ENCODE measurements around the gene MKS1. TPM values are rescaled to one million over a fixed set of nuclear protein-coding genes. Genes with fewer than 3 reads are reported as not detected.

Gene MKS1
- polyA plus RNA-seq, 2 of the 4 experiments (the other 2 are of a cell fraction) = 16.2 to 18.6 TPM

DNA sequence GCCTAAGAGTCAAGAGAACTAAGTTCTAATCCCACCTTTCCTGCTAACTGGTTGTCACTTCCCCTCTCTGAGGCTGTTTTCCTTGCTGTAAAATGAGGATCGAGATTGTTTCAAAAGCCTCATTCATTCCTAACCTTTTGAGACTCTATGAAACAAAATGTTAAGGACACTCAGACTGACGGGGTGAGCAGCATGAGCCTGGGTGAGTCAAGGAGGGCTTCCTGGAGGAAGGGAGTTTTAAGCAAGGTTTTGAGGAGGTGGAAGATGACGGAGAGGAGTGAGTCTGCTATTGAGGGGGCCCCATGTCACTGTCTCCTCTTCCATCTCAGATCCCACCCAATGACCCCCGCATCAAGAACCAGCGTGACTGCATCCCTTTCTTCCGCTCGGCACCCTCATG lies 22.4 kb downstream of the MKS1 start:
- CTCF ChIA-PET = interaction anchor here (0.6 to 1.1 kb wide), 2 partner anchors 24 to 40 kb away, joined by 3 read pairs; no protein-coding TSS in a partner anchor
- no peak for DNase-seq (ENCODE audit: low read depth in 1 of 2, low spot score in 1 of 2)
- WGBS (ENCODE audit: missing lambda C conversion rate) = 46% methylated on average over 7 of the region's 7 CpGs

DNA sequence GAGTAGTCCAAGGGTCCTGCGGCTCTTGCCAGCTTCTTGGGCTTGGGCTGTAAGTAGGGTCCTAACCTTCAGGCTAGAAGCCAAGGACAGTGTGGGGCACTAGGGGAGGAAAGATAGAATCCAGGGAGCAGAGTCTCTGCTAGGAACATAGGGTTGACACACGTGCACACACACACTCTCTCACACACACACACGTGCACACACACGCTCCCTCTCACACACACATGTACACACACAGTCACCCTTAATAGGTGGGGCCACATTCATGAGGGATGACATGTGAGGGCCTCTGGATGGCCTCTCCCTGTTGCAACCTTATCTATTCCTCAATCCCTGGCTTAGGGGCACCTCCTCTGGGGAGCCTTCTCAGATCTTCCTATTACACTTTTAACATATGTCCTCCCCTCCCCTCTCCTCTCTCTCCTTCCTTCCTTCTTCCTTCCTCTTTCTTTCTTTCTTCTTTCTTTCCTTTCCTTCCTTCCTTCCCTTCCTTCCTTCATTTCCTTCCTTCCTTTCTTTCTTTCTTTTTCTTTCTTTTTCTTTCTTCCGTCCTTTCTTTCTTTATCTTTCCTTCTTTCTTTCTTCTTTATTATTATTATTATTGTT lies 23.4 kb downstream of the MKS1 start:
- 0 out of 3 replicates have a peak, but pooled peaks cover 3% of the 10 kb centered on the region for H3K4me1 ChIP-seq
- H3K27ac ChIP-seq = no peak overlapping the region
- no peaks in the 10 kb centered on the region for H3K9me3 ChIP-seq
- POLR2A ChIA-PET = no interaction called here
- ATAC-seq (no peak), DNase-seq (ENCODE audit: low read depth in 1 of 2, low spot score in 1 of 2) (no peak), FAIRE-seq (no peak)
- H3K4me3 ChIP-seq = no peak overlapping the region
- no peak overlapping the region for H3K4me2 ChIP-seq
- WGBS (ENCODE audit: missing lambda C conversion rate) = 42% methylated on average over 5 of the region's 5 CpGs
- TF ChIP-seq ZC3H11A (IDR thresholded peaks at IDR 0.05) = no peak
- no peak for TF ChIP-seq HOXB13 (CRISPR knock-in tag; IDR thresholded peaks at IDR 0.05; ENCODE audit: low read depth)
- TF ChIP-seq, protein P1, sequence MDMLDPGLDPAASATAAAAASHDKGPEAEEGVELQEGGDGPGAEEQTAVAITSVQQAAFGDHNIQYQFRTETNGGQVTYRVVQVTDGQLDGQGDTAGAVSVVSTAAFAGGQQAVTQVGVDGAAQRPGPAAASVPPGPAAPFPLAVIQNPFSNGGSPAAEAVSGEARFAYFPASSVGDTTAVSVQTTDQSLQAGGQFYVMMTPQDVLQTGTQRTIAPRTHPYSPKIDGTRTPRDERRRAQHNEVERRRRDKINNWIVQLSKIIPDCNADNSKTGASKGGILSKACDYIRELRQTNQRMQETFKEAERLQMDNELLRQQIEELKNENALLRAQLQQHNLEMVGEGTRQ (IDR thresholded peaks at IDR 0.05) = no peak
- TF ChIP-seq, protein P2, sequence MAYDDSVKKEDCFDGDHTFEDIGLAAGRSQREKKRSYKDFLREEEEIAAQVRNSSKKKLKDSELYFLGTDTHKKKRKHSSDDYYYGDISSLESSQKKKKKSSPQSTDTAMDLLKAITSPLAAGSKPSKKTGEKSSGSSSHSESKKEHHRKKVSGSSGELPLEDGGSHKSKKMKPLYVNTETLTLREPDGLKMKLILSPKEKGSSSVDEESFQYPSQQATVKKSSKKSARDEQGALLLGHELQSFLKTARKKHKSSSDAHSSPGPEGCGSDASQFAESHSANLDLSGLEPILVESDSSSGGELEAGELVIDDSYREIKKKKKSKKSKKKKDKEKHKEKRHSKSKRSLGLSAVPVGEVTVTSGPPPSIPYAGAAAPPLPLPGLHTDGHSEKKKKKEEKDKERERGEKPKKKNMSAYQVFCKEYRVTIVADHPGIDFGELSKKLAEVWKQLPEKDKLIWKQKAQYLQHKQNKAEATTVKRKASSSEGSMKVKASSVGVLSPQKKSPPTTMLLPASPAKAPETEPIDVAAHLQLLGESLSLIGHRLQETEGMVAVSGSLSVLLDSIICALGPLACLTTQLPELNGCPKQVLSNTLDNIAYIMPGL (CRISPR knock-in tag; IDR thresholded peaks at IDR 0.05; ENCODE audit: borderline replicate concordance) = no peak
- TF ChIP-seq EHMT2 (IDR thresholded peaks at IDR 0.05; ENCODE audit: low read depth) = no peak
- no peak for TF ChIP-seq BHLHE40 (IDR thresholded peaks at IDR 0.05; ENCODE audit: low read depth, low read length)
- TF ChIP-seq RNF2 (IDR thresholded peaks at IDR 0.05; ENCODE audit: borderline replicate concordance, low read depth) = no peak
- TF ChIP-seq PHF8 (IDR thresholded peaks at IDR 0.05; ENCODE audit: borderline replicate concordance, low read depth) = no peak
- TF ChIP-seq JUN (IDR thresholded peaks at IDR 0.05) = no peak
- TF ChIP-seq SMC3 (IDR thresholded peaks at IDR 0.05) = no peak
- no peak for TF ChIP-seq ZNF302 (CRISPR knock-in tag; IDR thresholded peaks at IDR 0.05)
- TF ChIP-seq, protein P3, sequence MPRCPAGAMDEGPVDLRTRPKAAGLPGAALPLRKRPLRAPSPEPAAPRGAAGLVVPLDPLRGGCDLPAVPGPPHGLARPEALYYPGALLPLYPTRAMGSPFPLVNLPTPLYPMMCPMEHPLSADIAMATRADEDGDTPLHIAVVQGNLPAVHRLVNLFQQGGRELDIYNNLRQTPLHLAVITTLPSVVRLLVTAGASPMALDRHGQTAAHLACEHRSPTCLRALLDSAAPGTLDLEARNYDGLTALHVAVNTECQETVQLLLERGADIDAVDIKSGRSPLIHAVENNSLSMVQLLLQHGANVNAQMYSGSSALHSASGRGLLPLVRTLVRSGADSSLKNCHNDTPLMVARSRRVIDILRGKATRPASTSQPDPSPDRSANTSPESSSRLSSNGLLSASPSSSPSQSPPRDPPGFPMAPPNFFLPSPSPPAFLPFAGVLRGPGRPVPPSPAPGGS (IDR thresholded peaks at IDR 0.05) = no peak
- TF ChIP-seq, protein P4, sequence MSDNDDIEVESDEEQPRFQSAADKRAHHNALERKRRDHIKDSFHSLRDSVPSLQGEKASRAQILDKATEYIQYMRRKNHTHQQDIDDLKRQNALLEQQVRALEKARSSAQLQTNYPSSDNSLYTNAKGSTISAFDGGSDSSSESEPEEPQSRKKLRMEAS (IDR thresholded peaks at IDR 0.05) = no peak
- TF ChIP-seq HOXB5 (CRISPR knock-in tag; IDR thresholded peaks at IDR 0.05) = no peak
- TF ChIP-seq POLR2A (IDR thresholded peaks at IDR 0.05; ENCODE audit: low read length) = no peak
- TF ChIP-seq ZSCAN20 (CRISPR knock-in tag; IDR thresholded peaks at IDR 0.05) = no peak
- no peak for TF ChIP-seq CHD4 (IDR thresholded peaks at IDR 0.05; ENCODE audit: borderline replicate concordance)
- CTCF ChIA-PET = interaction anchor here (0.6 to 2.5 kb wide), 6 partner anchors 10 to 54 kb away, joined by 3 to 8 read pairs (median 4); partner anchors contain the start of gene MKS1

More for the DNA sequence above, 22.4 kb downstream of the MKS1 start:
- no peak overlapping the region for H3K27ac ChIP-seq
- H3K4me3 ChIP-seq = no peak overlapping the region
- no peaks in the 10 kb centered on the region for H3K9me3 ChIP-seq
- FAIRE-seq (no peak), ATAC-seq (no peak)
- TF ChIP-seq NFE2L2 (conservative IDR thresholded peaks at IDR 0.05; ENCODE audit: low read length) = no peak
- TF ChIP-seq ZFP36 (IDR thresholded peaks at IDR 0.05; ENCODE audit: borderline replicate concordance, partially characterized antibody) = peak; percentile 65
- no peaks in the 10 kb centered on the region for H3K4me1 ChIP-seq
- H3K4me2 ChIP-seq = no peak overlapping the region
- POLR2A ChIA-PET = no interaction called here
